Measurements from ENCODE around the gene ZNF117.
A peak's percentile ranks its signal among the peaks of the same experiment; 100 is the strongest.
"Not testable (repeated sequence)": the region's sequence is repeated elsewhere in the genome, so short reads cannot be mapped to it uniquely, and the experiment has no call there.

ZNF117 gene

GRCh38 chr7:64996305-64996704, 5.5 kb upstream of the ZNF117 start:
- no peak for DNase-seq

GRCh38 chr7:64993901-64994300, 3.1 kb upstream of the ZNF117 start:
- DNase-seq: no peak

- DNase-seq: no peak
These were observed 2.1 kb upstream of the ZNF117 start for GRCh38 chr7:64992971-64993370.

DNA sequence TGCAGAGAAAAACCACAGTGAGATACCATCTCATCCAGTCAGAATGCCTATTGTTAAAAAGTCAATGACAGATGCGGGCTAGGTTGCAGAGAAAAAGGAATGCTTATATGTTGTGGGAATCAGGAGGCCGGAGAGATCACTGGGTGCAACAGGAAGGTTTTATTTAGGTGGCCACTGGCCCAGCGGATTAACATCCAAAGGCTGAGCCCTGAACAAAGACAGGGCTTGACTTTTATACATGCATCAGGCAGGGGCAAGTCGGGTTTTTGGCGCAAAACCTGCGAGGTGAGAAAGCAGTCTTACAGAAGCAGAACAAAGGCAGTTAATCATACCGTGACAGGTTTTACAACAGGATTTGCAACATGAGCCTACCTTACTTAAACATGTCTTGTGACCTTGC, 620 bp downstream of the ZNF117 start:
- DNase-seq: no peak

- DNase-seq: no peak
These were observed 12.2 kb downstream of the ZNF117 start for GRCh38 chr7:64978497-64979203.

DNA sequence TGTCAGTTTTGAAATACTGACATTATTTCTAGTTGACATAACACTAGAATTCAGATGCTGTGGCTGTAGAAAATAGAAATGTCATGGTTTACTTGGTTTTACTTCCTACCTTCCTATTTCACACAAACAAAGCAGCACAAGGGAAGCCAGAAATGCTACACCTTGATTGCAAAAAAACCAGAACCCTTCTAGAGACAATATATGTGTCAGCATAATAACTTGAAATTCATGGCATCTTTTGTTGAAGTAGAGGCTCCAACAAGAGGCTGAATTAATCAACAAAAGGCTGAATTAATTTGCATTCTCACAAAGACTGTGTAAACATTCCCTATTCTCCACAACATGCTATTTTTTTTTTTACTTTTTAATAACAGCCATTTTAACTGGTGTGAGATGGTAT, 25.2 kb downstream of the ZNF117 start:
- DNase-seq: no peak

GRCh38 chr7:64959072-64959747, 31.6 kb downstream of the ZNF117 start:
- DNase-seq: peak; percentile 51

GRCh38 chr7:64951250-64951848, 39.5 kb downstream of the ZNF117 start:
- peak; percentile 67 for DNase-seq

DNA sequence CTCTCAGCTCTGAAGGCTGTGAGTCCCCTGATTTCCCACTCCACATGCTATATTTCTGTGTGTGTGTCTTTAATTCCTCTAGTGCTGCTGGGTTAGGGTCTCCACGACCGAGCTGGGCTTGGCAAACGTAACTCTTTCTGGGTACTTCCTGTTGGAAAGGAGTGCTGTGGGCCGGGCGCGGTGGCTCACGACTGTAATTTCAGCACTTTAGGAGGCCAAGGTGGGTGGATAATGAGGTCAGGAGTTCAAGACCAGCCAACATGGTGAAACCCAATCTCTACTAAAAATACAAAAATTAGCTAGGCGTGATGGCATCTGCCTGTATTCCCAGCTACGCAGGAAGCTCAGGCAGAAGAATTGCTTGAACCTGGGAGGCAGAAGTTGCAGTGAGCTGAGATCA, 40.2 kb downstream of the ZNF117 start:
- DNase-seq: not testable (repeated sequence)

DNA sequence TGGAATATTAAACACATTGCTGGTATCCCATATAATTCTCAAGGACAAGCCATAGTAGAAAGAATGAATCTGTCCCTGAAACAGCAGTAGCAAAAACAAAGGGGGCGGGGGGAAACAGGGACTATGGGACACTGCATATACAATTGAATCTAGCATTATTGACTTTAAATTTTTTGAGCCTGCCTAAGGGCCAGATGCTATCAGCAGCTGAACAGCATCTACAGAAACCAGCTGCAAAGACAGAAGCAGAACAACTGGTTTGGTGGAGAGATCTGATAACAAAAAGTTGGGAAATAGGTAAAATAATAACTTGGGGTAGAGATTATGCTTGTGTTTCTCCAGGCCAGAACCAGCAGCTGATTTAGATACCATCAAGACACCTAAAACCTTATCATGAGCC, 42.1 kb downstream of the ZNF117 start:
- DNase-seq: not testable (repeated sequence)

DNA sequence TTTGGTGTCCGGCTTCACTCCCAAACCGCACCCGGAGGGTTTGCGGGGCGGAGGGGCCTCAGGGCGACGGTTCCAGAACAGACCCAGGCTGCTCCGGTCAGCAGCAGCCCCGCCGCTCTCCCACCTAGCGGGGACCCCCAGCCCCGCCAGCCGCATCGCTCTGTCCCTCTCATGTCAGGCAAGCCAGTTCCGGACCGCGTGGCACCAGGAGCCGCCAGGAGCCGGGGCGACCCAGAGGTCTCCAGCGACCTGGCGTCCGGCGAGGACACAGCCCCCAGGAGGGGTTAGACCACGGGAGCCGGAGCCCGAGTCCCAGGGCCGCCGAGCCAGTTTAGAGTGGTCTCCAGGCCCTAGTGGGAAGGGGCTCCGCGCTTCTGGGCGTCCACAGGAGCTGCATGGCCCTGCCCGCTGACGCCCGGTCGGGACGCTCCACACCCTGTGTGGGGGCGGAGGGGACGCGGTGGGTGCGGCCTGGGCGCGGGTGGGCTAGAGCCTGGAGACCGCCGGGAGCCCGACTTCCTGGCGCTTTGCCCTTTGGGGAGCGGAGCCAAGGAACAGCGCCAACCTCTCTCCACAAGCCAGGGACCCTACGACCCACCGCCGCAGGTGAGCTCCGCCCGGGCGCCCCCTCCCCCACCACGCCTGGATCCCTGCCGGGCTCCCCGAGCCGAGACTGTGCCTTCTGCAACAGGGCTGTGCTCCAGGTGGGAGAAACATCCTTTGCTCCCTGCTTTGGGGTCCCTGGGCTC, 43.4 kb downstream of the ZNF117 start:
- DNase-seq: peak; percentile 19

DNA sequence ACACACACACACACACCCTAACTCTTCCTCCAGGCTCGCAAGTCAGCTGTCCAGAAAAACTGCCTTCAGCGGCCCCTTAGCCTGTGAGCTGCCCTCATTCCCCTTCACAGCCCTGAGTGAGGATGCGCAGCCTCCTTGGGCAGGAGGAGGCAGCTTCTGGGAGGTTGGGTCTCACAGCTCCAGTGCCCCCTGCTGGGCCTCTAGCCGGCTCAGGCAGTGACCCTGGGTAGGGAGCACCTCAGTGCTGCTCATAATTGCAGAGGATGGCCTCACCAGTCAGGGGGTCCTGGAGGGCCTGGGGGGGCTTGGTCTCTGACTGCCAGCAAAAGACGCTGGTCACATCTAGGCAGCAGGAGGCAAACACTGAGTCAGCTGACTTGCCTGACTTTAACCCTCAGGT, 44.1 kb downstream of the ZNF117 start:
- DNase-seq: peak; percentile 31

DNA sequence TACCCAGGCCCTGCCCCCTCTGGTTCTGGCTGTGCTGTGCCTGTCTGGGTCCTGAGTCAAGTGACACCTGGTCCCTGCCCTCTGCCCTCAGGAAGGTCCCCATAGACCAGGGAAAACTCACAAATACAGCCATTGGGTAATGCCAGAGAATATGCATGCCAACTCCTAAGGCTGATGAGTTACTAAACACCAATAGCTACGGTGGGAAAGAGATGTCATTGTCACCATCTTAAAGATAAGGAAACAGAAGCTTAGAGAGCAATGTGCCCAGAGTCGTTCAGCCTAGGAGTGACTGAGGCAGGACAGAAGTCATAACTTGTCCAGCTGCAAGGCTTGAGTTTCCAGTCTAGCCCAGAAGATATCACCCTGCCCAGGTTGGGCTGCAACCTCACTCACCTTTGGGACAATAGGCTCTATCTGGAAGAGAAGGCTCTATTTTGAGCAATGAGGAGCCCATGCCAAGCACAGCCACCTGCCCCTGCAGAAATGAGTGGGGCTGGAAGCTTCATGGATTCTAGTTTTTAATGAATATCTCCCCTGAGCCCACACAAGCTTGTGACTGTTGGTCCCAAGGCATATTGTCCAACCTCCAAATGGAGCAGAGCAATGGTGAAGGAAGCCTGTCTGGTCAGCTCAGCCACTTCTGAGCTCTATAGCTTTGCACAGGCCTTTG, 45.2 kb downstream of the ZNF117 start:
- no peak for DNase-seq

- not testable (repeated sequence) for DNase-seq
These were observed 46.0 kb downstream of the ZNF117 start for GRCh38 chr7:64944667-64945502.

DNA sequence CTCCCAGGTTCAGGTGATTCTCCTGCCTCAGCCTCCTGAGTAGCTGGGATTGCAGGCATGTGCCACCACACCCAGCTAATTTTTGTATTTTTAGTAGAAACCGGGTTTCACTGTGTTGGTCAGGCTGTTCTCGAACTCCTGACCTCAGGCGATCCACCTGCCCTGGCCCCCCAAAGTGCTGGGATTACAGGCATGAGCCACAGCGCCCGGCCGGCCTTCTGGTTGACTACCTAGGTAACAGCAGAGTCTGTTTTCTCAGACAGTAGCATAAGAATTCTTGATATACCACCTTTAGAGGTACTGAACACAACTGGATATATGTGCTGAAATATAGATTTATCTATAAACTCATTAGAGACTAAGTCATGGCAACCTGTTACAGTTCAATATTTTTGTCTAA, 50.8 kb downstream of the ZNF117 start:
- not testable (repeated sequence) for DNase-seq

- no peak for DNase-seq
These were observed 52.3 kb downstream of the ZNF117 start for GRCh38 chr7:64938540-64938939.

DNA sequence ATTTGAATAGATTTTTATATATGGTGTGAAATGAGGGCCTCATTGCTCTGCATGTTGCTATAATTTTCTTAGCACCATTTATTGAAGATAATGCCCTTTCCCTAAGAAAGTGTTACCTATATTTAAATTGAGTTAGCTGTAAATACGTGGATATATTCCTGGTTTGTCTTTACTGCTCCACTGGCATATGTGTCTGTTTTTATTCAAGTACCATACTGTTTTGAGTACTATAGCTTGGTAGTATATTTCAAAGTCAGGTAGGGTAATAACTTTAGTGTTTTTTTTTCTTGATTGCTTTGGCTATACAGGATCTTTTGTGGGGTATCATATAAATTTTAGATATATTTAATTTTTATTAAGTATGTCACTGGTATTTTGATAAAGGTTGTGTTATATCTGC, 56.4 kb downstream of the ZNF117 start:
- DNase-seq: no peak

- not testable (repeated sequence) for DNase-seq
These were observed 62.3 kb downstream of the ZNF117 start for GRCh38 chr7:64928252-64929187.
